Testis (tissue), 3 donors: ENCODE data around the gene HK1. TPM values are rescaled to one million over a fixed set of nuclear protein-coding genes. Genes with fewer than 3 reads are reported as not detected.

Experiments
- DNase-seq: peaks from one replicate; pipeline ENCODE4 v3.0.0-alpha.2; 2019
- H3K27ac ChIP-seq, 2 donors: fragments of 200-600 bp; sonication (generic); one replicate each; pipeline ENCODE4 v1.5.1; 2019
- H3K27me3 ChIP-seq: fragments of 200-600 bp; sonication (generic); one replicate; pipeline ENCODE4 v1.5.1; 2019
- H3K36me3 ChIP-seq: fragments of 200-600 bp; sonication (generic); one replicate; pipeline ENCODE4 v1.5.1; 2017; ENCODE audit warnings: low read depth; ENCODE audit errors: missing control alignments
- H3K4me1 ChIP-seq: fragments of 200-600 bp; sonication (generic); one replicate; pipeline ENCODE4 v1.5.1; 2019
- H3K4me3 ChIP-seq, 2 donors: fragments of 200-600 bp; sonication (generic); one replicate each; pipeline ENCODE4 v1.5.1; 2017 to 2019
- H3K9me3 ChIP-seq: fragments of 200-600 bp; sonication (generic); one replicate; pipeline ENCODE4 v1.5.1; 2017
- POLR2A ChIP-seq: fragments of 450-650 bp; IDR thresholded peaks from one replicate; pipeline ENCODE4 v1.6.1; 2017; ENCODE audit warnings: antibody characterized with exemption, mild to moderate bottlenecking, moderate library complexity
- WGBS, 2 donors: methylation state at CpG; one replicate each; pipeline ENCODE4 v1.1.5; 2018; 5-methylcytosine and 5-hydroxymethylcytosine counted together
- intact Hi-C: fragments of 100-400 bp; cut with DNase I; formaldehyde crosslinking; loops from one replicate; pipeline ENCODE4 v1.15.1; 2023; ENCODE audit warnings: low total_unique reads
- polyA plus RNA-seq: library from polyadenylated mRNA; stranded (reverse); fragments of 350-450 nt; fragmentation: Illumina TruSeq; extraction: RNeasy Lipid Tissue Mini Kit (QIAGEN cat#74804); gene quantifications from one replicate; pipeline ENCODE4 v1.2.3, GENCODE V29; 2014; ENCODE audit warnings: low read depth, low replicate concordance; ENCODE audit not compliant: insufficient read depth
- total RNA-seq, 2 donors: library from RNA; depleted of rRNA; stranded (reverse); fragments of >200 nt; gene quantifications; one replicate each; pipeline ENCODE4 v1.2.3, GENCODE V29; 2016
- TF ChIP-seq, protein P1 (sequence below), 3 experiments: fragments of 450-650 bp in 2 of 3; fragments of 200-600 bp in 1 of 3; sonication (generic) in 1 of 3; IDR thresholded peaks; one replicate each; pipeline ENCODE4 v1.5.1; 2016 to 2019; ENCODE audit warnings: antibody characterized with exemption in 3 of 3, mild to moderate bottlenecking in 2 of 3, moderate library complexity in 1 of 3

HK1 gene
- total and polyA plus RNA-seq, 3 donors from 2014 or later = 62.3 to 179 (median 143) TPM

- H3K27ac ChIP-seq = no peak overlapping the region
- H3K27me3 ChIP-seq = no peaks in the 10 kb centered on the region
- WGBS, 2 donors = 85 to 87% methylated on average over 3 of the region's 3 CpGs
- no peak for DNase-seq
- no peaks in the 10 kb centered on the region for H3K9me3 ChIP-seq
- H3K36me3 ChIP-seq = no peaks in the 10 kb centered on the region
- intact Hi-C loops = no loop called here
- no peaks in the 10 kb centered on the region for H3K4me1 ChIP-seq
- TF ChIP-seq, protein P1, sequence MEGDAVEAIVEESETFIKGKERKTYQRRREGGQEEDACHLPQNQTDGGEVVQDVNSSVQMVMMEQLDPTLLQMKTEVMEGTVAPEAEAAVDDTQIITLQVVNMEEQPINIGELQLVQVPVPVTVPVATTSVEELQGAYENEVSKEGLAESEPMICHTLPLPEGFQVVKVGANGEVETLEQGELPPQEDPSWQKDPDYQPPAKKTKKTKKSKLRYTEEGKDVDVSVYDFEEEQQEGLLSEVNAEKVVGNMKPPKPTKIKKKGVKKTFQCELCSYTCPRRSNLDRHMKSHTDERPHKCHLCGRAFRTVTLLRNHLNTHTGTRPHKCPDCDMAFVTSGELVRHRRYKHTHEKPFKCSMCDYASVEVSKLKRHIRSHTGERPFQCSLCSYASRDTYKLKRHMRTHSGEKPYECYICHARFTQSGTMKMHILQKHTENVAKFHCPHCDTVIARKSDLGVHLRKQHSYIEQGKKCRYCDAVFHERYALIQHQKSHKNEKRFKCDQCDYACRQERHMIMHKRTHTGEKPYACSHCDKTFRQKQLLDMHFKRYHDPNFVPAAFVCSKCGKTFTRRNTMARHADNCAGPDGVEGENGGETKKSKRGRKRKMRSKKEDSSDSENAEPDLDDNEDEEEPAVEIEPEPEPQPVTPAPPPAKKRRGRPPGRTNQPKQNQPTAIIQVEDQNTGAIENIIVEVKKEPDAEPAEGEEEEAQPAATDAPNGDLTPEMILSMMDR (IDR thresholded peaks at IDR 0.05) = no peak
- TF ChIP-seq POLR2A = no peak
- H3K4me3 ChIP-seq = no peak overlapping the region
These were observed 18.6 kb upstream of the HK1 start for GRCh38 chr10:69259547-69260243.

GRCh38 chr10:69261184-69261583 is 17.1 kb upstream of the HK1 start:
- H3K36me3 ChIP-seq = no peaks in the 10 kb centered on the region
- H3K4me3 ChIP-seq = no peak overlapping the region
- no peaks in the 10 kb centered on the region for H3K9me3 ChIP-seq
- TF ChIP-seq POLR2A = no peak
- TF ChIP-seq, protein P1 (IDR thresholded peaks at IDR 0.05) = no peak
- H3K27ac ChIP-seq = no peak overlapping the region
- DNase-seq = no peak
- intact Hi-C loops = no loop called here
- WGBS, 2 donors = 78 to 93% methylated on average over 8 of the region's 8 CpGs
- H3K4me1 ChIP-seq = no peaks in the 10 kb centered on the region
- no peaks in the 10 kb centered on the region for H3K27me3 ChIP-seq

GRCh38 chr10:69262292-69262751 is 16.0 kb upstream of the HK1 start:
- 71 to 86% methylated on average over 3 of the region's 3 CpGs for WGBS, 2 donors
- DNase-seq = no peak
- H3K27me3 ChIP-seq = no peaks in the 10 kb centered on the region
- H3K4me3 ChIP-seq = no peak overlapping the region
- no peaks in the 10 kb centered on the region for H3K36me3 ChIP-seq
- intact Hi-C loops = no loop called here
- H3K9me3 ChIP-seq = no peaks in the 10 kb centered on the region
- no peak overlapping the region for H3K27ac ChIP-seq
- H3K4me1 ChIP-seq = no peaks in the 10 kb centered on the region
- TF ChIP-seq, protein P1 (IDR thresholded peaks at IDR 0.05) = no peak
- TF ChIP-seq POLR2A = no peak

DNA sequence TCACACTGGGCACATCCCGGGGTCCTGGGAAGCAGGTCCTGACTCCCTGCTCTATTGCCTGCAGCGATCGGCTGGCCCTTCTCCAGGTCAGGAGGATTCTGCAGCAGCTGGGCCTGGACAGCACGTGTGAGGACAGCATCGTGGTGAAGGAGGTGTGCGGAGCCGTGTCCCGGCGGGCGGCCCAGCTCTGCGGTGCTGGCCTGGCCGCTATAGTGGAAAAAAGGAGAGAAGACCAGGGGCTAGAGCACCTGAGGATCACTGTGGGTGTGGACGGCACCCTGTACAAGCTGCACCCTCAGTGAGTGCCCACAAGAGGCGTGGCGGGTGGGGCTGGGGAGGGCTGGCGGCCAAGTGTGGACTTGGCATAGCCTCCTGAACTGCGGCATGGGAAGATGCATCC is 12.8 kb upstream of the HK1 start:
- intact Hi-C loops = no loop called here
- Histone ChIP-seq H3K9me3 (no peaks in the 10 kb centered on the region), H3K4me1 (no peaks in the 10 kb centered on the region), H3K4me3 (no peak overlapping the region), H3K27ac (no peak overlapping the region), H3K36me3 (no peaks in the 10 kb centered on the region), H3K27me3 (no peaks in the 10 kb centered on the region)
- TF ChIP-seq, protein P1 (IDR thresholded peaks at IDR 0.05) = no peak
- TF ChIP-seq POLR2A = no peak
- no peak for DNase-seq
- 87 to 92% methylated on average over 17 of the region's 17 CpGs for WGBS, 2 donors
